ENCODE results near the gene KCNG2.

Gene KCNG2

DNA sequence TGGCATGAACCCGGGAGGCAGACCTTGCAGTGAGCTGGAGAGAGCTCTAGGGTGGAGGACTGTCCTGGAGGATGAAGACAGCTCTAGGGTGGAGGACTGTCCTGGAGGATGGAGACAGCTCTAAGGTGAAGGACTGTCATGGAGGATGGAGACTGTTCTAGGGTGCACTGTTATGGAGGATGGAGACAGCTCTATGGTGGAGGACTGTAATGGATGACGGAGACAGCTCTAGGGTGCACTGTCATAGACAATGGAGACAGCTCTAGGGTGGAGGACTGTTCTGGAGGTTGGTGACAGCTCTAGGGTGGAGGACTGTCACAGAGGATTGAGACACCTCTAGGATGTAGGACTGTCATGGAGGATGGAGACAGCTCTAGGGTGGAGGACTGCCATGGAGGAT is 21.1 kb upstream of the KCNG2 start:
- Mint-ChIP-seq H3K4me1 (no peaks in the 10 kb centered on the region), H3K9me3 (no peaks in the 10 kb centered on the region), H3K36me3 (no peaks in the 10 kb centered on the region), H3K27me3 (peaks cover 14% of the 10 kb centered on the region), H3K4me3 (no peak overlapping the region), H3K27ac (no peak overlapping the region)

- H3K9me3 Mint-ChIP-seq = no peaks in the 10 kb centered on the region
- no peaks in the 10 kb centered on the region for H3K36me3 Mint-ChIP-seq
- H3K4me3 Mint-ChIP-seq = no peak overlapping the region
- H3K27ac Mint-ChIP-seq = no peak overlapping the region
- peaks cover 11% of the 10 kb centered on the region for H3K27me3 Mint-ChIP-seq
- H3K4me1 Mint-ChIP-seq = no peaks in the 10 kb centered on the region
These were observed 19.4 kb upstream of the KCNG2 start for GRCh38 chr18:79778291-79778791.

- H3K36me3 Mint-ChIP-seq = no peaks in the 10 kb centered on the region
- no peaks in the 10 kb centered on the region for H3K4me1 Mint-ChIP-seq
- H3K27ac Mint-ChIP-seq = no peak overlapping the region
- no peak overlapping the region for H3K4me3 Mint-ChIP-seq
- H3K27me3 Mint-ChIP-seq = peaks cover 7% of the 10 kb centered on the region
- H3K9me3 Mint-ChIP-seq = no peaks in the 10 kb centered on the region
These were observed 18.6 kb upstream of the KCNG2 start for GRCh38 chr18:79779021-79779699.

DNA sequence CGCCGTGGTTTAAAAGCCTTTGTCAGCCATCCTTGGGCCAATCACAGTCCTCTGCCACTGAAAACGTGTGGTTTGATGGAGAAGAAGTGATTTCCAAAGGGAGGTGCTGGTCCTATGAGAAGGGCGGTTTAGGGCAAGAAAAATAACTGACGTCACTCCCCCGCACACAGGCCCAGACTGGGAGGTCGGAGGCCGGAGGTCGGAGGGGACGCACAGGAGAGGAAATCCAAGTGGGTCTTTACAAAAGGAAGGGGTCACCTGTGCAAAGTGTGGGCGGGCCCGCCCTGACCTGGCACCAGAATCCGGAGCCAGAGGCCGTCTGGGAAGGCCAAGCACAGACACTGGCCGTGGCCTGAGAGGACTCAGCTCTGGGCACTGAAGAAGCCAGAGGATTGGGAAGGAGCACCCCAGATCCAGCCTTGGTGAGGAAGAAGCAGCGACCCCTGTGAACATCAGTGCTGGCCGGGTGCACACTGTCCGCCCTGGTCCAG is 18.0 kb upstream of the KCNG2 start:
- Mint-ChIP-seq H3K27me3 (peaks cover 8% of the 10 kb centered on the region), H3K36me3 (no peaks in the 10 kb centered on the region), H3K4me1 (no peaks in the 10 kb centered on the region), H3K4me3 (no peak overlapping the region), H3K9me3 (no peaks in the 10 kb centered on the region), H3K27ac (no peak overlapping the region)

- Mint-ChIP-seq H3K4me1 (no peaks in the 10 kb centered on the region), H3K27me3 (peaks cover 9% of the 10 kb centered on the region), H3K27ac (no peak overlapping the region), H3K4me3 (no peak overlapping the region), H3K36me3 (no peaks in the 10 kb centered on the region), H3K9me3 (no peaks in the 10 kb centered on the region)
These were observed 17.2 kb upstream of the KCNG2 start for GRCh38 chr18:79780547-79780946.

DNA sequence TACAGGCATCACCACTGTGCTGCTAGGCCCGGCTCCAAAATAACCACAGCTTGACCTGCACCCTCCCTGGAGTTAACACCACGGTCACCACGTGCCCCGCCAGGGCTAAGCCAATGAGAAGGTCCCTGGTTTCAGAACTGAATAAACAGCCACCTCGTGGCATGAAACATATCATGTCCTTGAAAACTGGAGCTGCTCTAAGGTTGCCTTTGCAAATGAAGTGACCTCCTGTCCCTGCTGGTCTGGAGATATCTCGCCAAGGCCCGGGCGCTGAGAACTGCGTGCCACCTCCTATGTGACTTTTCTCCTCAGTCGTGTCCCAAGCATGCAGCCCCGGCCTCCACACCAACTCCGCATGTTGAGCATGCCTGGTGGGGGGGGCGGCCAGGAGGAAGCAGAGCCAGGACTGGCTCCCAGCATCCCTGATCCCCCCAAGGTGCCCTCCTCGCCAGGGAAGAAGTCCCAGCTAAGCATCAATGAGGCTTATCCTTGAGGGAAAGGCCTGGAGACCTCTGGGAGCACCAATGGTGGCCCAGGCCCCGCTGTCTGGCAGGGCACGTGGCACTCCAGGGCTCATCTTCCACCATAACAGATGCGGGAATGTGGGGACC is 16.3 kb upstream of the KCNG2 start:
- Mint-ChIP-seq H3K27me3 (peaks cover 14% of the 10 kb centered on the region), H3K4me3 (no peak overlapping the region), H3K36me3 (no peaks in the 10 kb centered on the region)

GRCh38 chr18:79782566-79783308 is 15.0 kb upstream of the KCNG2 start:
- peaks cover 20% of the 10 kb centered on the region for H3K27me3 Mint-ChIP-seq

More for the DNA sequence above, 16.3 kb upstream of the KCNG2 start:
- Mint-ChIP-seq H3K27ac (no peak overlapping the region), H3K9me3 (no peaks in the 10 kb centered on the region), H3K4me1 (no peaks in the 10 kb centered on the region)

DNA sequence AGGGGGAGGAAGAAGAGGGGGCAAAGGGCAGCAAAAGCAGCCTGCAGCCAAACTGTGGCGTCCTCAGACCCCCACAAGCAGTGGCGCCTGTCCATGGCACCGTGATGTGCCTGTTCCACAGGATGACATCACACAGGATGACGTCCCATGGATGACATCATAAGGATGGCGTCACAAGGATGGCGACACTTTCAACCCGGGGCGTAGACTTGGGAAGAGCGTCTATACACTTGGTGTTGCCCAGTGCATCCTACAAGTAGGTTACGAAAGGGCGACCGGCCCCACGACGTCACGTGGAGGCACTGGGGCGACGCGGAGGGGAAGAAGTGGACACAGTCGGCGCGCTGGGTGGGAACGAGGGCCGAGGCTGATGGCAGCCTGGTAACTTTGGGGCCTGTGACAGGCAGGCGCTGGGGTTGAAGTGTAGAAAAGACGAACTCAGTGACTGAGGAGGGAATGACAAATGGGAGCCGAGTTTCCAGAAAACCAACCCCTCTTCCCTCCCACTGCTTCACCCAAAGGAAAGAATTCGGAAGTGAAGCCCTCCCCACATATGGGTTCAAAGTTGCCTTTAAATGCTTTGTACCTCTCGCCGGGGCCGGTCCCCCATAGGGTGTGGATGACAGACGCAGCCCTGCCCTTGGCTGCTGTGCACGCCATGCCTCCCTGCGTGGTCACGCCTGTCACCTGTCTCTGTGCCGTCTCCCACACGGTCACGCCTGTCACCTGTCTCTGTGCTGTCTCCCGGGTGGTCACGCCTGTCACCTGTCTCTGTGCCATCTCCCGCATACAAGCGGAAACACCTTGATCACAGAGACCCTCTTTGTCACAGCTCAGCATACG is 13.4 kb upstream of the KCNG2 start:
- Mint-ChIP-seq H3K4me1 (no peaks in the 10 kb centered on the region), H3K36me3 (no peaks in the 10 kb centered on the region), H3K9me3 (no peaks in the 10 kb centered on the region), H3K4me3 (no peak overlapping the region), H3K27ac (no peak overlapping the region), H3K27me3 (peaks cover 22% of the 10 kb centered on the region)

More at GRCh38 chr18:79782566-79783308, 15.0 kb upstream of the KCNG2 start:
- no peaks in the 10 kb centered on the region for H3K36me3 Mint-ChIP-seq
- no peak overlapping the region for H3K4me3 Mint-ChIP-seq
- H3K27ac Mint-ChIP-seq = no peak overlapping the region
- no peaks in the 10 kb centered on the region for H3K4me1 Mint-ChIP-seq
- H3K9me3 Mint-ChIP-seq = no peaks in the 10 kb centered on the region

- peaks cover 23% of the 10 kb centered on the region for H3K27me3 Mint-ChIP-seq
- H3K4me1 Mint-ChIP-seq = no peaks in the 10 kb centered on the region
- no peaks in the 10 kb centered on the region for H3K36me3 Mint-ChIP-seq
These were observed 12.6 kb upstream of the KCNG2 start for GRCh38 chr18:79784965-79785770.

GRCh38 chr18:79785831-79786230 is 11.9 kb upstream of the KCNG2 start:
- H3K36me3 Mint-ChIP-seq = no peaks in the 10 kb centered on the region
- peaks cover 28% of the 10 kb centered on the region for H3K27me3 Mint-ChIP-seq
- H3K27ac Mint-ChIP-seq = no peak overlapping the region
- H3K9me3 Mint-ChIP-seq = no peaks in the 10 kb centered on the region
- H3K4me1 Mint-ChIP-seq = no peaks in the 10 kb centered on the region
- no peak overlapping the region for H3K4me3 Mint-ChIP-seq

More at GRCh38 chr18:79784965-79785770, 12.6 kb upstream of the KCNG2 start:
- H3K4me3 Mint-ChIP-seq = no peak overlapping the region
- H3K27ac Mint-ChIP-seq = no peak overlapping the region
- no peaks in the 10 kb centered on the region for H3K9me3 Mint-ChIP-seq

GRCh38 chr18:79786304-79786703 is 11.4 kb upstream of the KCNG2 start:
- H3K36me3 Mint-ChIP-seq = no peaks in the 10 kb centered on the region
- H3K9me3 Mint-ChIP-seq = no peaks in the 10 kb centered on the region
- H3K4me1 Mint-ChIP-seq = peaks cover 3% of the 10 kb centered on the region
- no peak overlapping the region for H3K27ac Mint-ChIP-seq
- no peak overlapping the region for H3K4me3 Mint-ChIP-seq
- peaks cover 32% of the 10 kb centered on the region for H3K27me3 Mint-ChIP-seq

DNA sequence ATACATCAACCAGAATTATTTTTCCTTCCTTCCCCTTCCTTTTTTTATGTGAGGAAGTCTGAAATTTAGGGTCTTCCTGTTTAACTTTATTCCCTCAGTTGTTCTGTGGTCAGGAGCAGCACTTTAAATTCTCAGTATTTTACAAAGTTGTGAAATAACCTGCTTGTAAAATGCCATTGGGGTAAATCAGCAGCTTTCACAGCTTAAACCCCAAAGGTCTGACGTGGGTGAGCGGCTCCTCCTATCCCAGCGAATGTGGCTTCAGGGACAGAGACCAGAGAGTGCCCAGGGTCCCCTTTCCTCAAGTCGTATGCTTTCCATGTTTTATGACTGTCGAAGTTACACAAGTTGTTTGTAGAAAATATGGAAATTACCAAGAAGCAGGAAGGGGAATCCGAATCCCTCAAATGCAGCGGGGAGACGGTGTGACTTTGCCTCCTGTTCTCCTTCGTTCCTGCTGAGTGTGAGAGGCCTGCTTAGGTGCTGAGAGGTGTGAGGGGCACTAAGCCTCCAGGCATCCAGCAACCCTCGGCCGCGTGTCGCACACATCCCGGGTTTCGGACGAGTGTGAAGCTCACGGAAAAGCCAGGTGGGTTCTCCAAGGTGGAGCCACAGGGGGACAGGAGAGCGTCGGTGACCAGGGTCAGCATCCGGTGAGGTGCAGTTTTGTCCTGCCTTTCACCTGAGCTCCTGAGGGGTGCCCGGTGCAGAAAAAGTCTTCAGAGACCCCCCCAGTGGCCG is 10.8 kb upstream of the KCNG2 start:
- peaks cover 39% of the 10 kb centered on the region for H3K27me3 Mint-ChIP-seq

DNA sequence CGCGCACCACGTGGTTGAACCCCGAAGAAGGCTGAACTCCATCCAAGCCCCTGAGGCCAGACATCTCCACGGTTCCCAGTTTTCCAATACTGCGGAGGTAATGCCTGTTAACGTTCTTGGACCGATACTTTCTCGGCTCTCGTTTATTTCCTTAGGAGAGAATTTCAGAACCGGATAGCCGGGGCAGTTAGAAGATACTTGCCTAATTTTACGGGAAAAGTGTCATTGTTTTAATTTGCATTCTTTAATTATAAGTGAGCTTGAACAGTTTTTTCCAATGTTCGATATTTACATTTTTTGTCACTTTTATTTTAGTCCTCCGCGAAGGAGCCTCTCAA is 10.2 kb upstream of the KCNG2 start:
- peaks cover 42% of the 10 kb centered on the region for H3K27me3 Mint-ChIP-seq
- H3K4me1 Mint-ChIP-seq = peaks cover 13% of the 10 kb centered on the region
- H3K27ac Mint-ChIP-seq = no peak overlapping the region
- H3K9me3 Mint-ChIP-seq = no peaks in the 10 kb centered on the region
- H3K36me3 Mint-ChIP-seq = no peaks in the 10 kb centered on the region
- no peak overlapping the region for H3K4me3 Mint-ChIP-seq

More for the DNA sequence above, 10.8 kb upstream of the KCNG2 start:
- no peaks in the 10 kb centered on the region for H3K9me3 Mint-ChIP-seq
- H3K36me3 Mint-ChIP-seq = no peaks in the 10 kb centered on the region
- peaks cover 9% of the 10 kb centered on the region for H3K4me1 Mint-ChIP-seq
- no peak overlapping the region for H3K27ac Mint-ChIP-seq
- no peak overlapping the region for H3K4me3 Mint-ChIP-seq
